Hepatocyte (in vitro differentiated cells): ENCODE measurements around the gene C1orf53.

Experiments used
- EZH2 ChIP-seq: fragments of 200-600 bp; sonication (generic); IDR thresholded peaks from 2 replicates; pipeline ENCODE4 v1.6.1; 2016; ENCODE audit warnings: antibody characterized with exemption, mild to moderate bottlenecking, borderline replicate concordance
- TF ChIP-seq, protein P1 (sequence below): fragments of 200-600 bp; sonication (generic); IDR thresholded peaks from 2 replicates; pipeline ENCODE4 v1.5.1; 2016; ENCODE audit warnings: antibody characterized with exemption, mild to moderate bottlenecking; ENCODE audit not compliant: poor library complexity

DNA sequence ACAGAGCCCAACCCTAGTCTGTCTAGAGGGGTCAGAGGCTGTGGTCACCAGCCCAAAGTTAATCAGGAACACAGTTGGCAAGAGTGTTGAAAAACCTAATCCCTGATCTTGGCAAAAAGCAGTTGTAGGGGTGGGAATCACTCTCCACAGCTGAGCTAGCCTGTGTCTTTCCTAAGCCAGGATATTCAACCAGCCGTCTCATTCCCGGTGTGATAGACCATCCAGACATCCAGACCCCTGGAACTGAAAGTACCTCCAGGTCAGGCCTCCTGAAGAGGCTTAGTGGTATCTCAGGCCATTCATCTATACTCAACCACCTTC, 19.6 kb downstream of the C1orf53 start:
- no peak for TF ChIP-seq EZH2
- TF ChIP-seq, protein P1, sequence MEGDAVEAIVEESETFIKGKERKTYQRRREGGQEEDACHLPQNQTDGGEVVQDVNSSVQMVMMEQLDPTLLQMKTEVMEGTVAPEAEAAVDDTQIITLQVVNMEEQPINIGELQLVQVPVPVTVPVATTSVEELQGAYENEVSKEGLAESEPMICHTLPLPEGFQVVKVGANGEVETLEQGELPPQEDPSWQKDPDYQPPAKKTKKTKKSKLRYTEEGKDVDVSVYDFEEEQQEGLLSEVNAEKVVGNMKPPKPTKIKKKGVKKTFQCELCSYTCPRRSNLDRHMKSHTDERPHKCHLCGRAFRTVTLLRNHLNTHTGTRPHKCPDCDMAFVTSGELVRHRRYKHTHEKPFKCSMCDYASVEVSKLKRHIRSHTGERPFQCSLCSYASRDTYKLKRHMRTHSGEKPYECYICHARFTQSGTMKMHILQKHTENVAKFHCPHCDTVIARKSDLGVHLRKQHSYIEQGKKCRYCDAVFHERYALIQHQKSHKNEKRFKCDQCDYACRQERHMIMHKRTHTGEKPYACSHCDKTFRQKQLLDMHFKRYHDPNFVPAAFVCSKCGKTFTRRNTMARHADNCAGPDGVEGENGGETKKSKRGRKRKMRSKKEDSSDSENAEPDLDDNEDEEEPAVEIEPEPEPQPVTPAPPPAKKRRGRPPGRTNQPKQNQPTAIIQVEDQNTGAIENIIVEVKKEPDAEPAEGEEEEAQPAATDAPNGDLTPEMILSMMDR = no peak
